GM12873 (cell line): ENCODE data around the gene GPBAR1.

Experiments used
- CTCF ChIP-seq: IDR thresholded peaks from 2 replicates; pipeline ENCODE4 v1.5.1; 2012; ENCODE audit warnings: low read depth, mild to moderate bottlenecking, moderate library complexity, low read length, control low read depth; ENCODE audit not compliant: insufficient read depth; ENCODE audit errors: missing control alignments

Gene GPBAR1

GRCh38 chr2:218269900-218270720 is 9.3 kb downstream of the GPBAR1 start, which contains the start of the genes AAMP and PNKD:
Gene AAMP (minus strand): TSS chr2:218270137. CDS start chr2:218270086, 51 bp downstream.
Gene PNKD (plus strand): TSS chr2:218270519. CDS start chr2:218270536, 17 bp downstream.
- TF ChIP-seq CTCF: no peak

- no peak for TF ChIP-seq CTCF
These were observed 10.1 kb downstream of the GPBAR1 start for GRCh38 chr2:218270721-218271486.

GRCh38 chr2:218271487-218271797 is 10.6 kb downstream of the GPBAR1 start:
- no peak for TF ChIP-seq CTCF

GRCh38 chr2:218271865-218272530 is 11.2 kb downstream of the GPBAR1 start:
- no peak for TF ChIP-seq CTCF

- TF ChIP-seq CTCF: peak; percentile 95
These were observed 11.9 kb downstream of the GPBAR1 start for GRCh38 chr2:218272531-218273212.

GRCh38 chr2:218273908-218274249 is 13.1 kb downstream of the GPBAR1 start:
- TF ChIP-seq CTCF: no peak
